Testis (tissue), 3 donors: ENCODE measurements around the gene ACYP1. TPM values are rescaled to one million over a fixed set of nuclear protein-coding genes. Genes with fewer than 3 reads are reported as not detected.
A peak's percentile ranks its signal among the peaks of the same experiment; 100 is the strongest.
"Not testable (repeated sequence)": the region's sequence is repeated elsewhere in the genome, so short reads cannot be mapped to it uniquely, and the experiment has no call there.

Source experiments
- DNase-seq: peaks from one replicate; pipeline ENCODE4 v3.0.0-alpha.2; 2019
- H3K27ac ChIP-seq, 2 donors: fragments of 200-600 bp; sonication (generic); one replicate each; pipeline ENCODE4 v1.5.1; 2019
- H3K27me3 ChIP-seq: fragments of 200-600 bp; sonication (generic); one replicate; pipeline ENCODE4 v1.5.1; 2019
- H3K36me3 ChIP-seq: fragments of 200-600 bp; sonication (generic); one replicate; pipeline ENCODE4 v1.5.1; 2017; ENCODE audit warnings: low read depth; ENCODE audit errors: missing control alignments
- H3K4me1 ChIP-seq: fragments of 200-600 bp; sonication (generic); one replicate; pipeline ENCODE4 v1.5.1; 2019
- H3K4me3 ChIP-seq, 2 donors: fragments of 200-600 bp; sonication (generic); one replicate each; pipeline ENCODE4 v1.5.1; 2017 to 2019
- H3K9me3 ChIP-seq: fragments of 200-600 bp; sonication (generic); one replicate; pipeline ENCODE4 v1.5.1; 2017
- POLR2A ChIP-seq: fragments of 450-650 bp; IDR thresholded peaks from one replicate; pipeline ENCODE4 v1.6.1; 2017; ENCODE audit warnings: antibody characterized with exemption, mild to moderate bottlenecking, moderate library complexity
- WGBS, 2 donors: methylation state at CpG; one replicate each; pipeline ENCODE4 v1.1.5; 2018; 5-methylcytosine and 5-hydroxymethylcytosine counted together
- intact Hi-C: fragments of 100-400 bp; cut with DNase I; formaldehyde crosslinking; loops from one replicate; pipeline ENCODE4 v1.15.1; 2023; ENCODE audit warnings: low total_unique reads
- polyA plus RNA-seq: library from polyadenylated mRNA; stranded (reverse); fragments of 350-450 nt; fragmentation: Illumina TruSeq; extraction: RNeasy Lipid Tissue Mini Kit (QIAGEN cat#74804); gene quantifications from one replicate; pipeline ENCODE4 v1.2.3, GENCODE V29; 2014; ENCODE audit warnings: low read depth, low replicate concordance; ENCODE audit not compliant: insufficient read depth
- total RNA-seq, 2 donors: library from RNA; depleted of rRNA; stranded (reverse); fragments of >200 nt; gene quantifications; one replicate each; pipeline ENCODE4 v1.2.3, GENCODE V29; 2016
- TF ChIP-seq, protein P1 (sequence below), 3 experiments: fragments of 450-650 bp in 2 of 3; fragments of 200-600 bp in 1 of 3; sonication (generic) in 1 of 3; IDR thresholded peaks; one replicate each; pipeline ENCODE4 v1.5.1; 2016 to 2019; ENCODE audit warnings: antibody characterized with exemption in 3 of 3, mild to moderate bottlenecking in 2 of 3, moderate library complexity in 1 of 3

ACYP1 gene
- total and polyA plus RNA-seq, 3 donors from 2014 or later: 20.1 to 38.8 (median 24.4) TPM

DNA sequence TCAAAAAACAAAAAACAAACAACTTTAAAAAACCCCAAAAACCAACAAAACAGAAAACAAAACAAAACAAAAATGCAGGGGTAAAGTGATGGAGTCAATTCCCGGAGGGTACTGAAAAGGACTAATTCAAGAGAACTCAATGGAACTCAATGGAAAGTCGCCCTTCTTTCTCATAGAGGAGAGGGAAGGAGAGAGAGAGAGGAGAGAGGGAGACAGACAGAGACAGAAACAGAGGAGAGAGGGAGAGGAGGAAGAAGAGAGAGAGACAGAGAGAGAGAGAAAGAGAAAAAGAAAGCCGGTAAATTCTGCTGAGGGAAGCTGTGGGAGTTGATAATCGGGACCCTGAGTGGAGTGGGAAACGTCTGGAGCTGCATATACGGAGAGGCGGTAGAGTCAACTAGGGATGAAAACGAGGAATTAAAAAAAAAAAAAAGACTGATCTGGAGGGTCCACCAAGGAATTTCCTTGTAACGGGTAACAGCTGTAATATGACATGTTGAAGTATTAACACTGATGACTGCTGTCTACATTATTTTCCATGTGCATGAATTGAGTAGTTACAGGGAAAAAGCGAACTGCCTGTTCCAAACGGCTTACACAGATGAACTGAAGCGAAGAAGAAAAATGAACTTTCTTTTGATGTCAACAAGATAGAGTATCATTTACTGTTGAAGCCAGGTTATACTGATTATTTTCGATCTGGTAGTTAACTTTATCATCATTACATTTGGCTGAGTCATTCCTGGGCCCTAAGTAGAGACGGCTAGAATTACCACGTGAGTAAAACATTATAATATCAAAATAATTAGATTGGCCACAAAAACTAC, 4.7 kb upstream of the ACYP1 start:
- TF ChIP-seq, protein P1, sequence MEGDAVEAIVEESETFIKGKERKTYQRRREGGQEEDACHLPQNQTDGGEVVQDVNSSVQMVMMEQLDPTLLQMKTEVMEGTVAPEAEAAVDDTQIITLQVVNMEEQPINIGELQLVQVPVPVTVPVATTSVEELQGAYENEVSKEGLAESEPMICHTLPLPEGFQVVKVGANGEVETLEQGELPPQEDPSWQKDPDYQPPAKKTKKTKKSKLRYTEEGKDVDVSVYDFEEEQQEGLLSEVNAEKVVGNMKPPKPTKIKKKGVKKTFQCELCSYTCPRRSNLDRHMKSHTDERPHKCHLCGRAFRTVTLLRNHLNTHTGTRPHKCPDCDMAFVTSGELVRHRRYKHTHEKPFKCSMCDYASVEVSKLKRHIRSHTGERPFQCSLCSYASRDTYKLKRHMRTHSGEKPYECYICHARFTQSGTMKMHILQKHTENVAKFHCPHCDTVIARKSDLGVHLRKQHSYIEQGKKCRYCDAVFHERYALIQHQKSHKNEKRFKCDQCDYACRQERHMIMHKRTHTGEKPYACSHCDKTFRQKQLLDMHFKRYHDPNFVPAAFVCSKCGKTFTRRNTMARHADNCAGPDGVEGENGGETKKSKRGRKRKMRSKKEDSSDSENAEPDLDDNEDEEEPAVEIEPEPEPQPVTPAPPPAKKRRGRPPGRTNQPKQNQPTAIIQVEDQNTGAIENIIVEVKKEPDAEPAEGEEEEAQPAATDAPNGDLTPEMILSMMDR (IDR thresholded peaks at IDR 0.05): no peak
- no peak for TF ChIP-seq POLR2A
- Histone ChIP-seq H3K9me3 (no peaks in the 10 kb centered on the region), H3K36me3 (no peaks in the 10 kb centered on the region), H3K27me3 (no peaks in the 10 kb centered on the region), H3K27ac (peak overlapping the region; percentile 78 to 81), H3K4me3 (peak overlapping the region; percentile 55 to 73), H3K4me1 (peaks cover 14% of the 10 kb centered on the region)
- intact Hi-C loops: loop anchor here (10.0 kb wide), 1 partner anchor 124 kb away; no protein-coding TSS in a partner anchor
- no peak for DNase-seq
- WGBS, 2 donors: 6 to 12% methylated on average over 15 of the region's 15 CpGs

DNA sequence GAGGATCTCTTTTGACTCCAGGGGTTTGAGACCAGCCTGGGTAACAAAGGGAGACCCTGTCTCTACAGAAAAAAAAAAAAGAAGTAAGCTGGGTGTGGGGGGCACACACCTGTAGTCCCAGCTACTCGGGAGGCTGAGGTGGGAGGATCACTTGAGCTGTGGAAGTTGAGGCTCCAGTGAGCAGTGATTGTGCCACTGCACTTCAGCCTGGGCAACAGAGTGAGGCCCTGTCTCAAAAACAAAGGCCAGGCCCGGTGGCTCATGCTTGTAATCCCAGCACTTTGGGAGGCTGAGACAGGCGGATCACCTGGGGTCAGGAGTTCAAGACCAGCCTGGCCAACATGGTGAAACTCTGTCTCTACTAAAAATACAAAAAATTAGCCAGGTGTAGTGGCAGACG, 3.9 kb upstream of the ACYP1 start:
- 59% methylated on average over 4 of the region's 4 CpGs for WGBS, 2 donors
- Histone ChIP-seq H3K4me1 (peaks cover 14% of the 10 kb centered on the region), H3K27ac (peak overlapping the region; percentile 78 to 81)
- H3K27me3 ChIP-seq, DNase-seq, H3K4me3 ChIP-seq, H3K9me3 ChIP-seq, H3K36me3 ChIP-seq: not testable (repeated sequence)
- intact Hi-C loops: loop anchor here (10.0 kb wide), 1 partner anchor 123 kb away; no protein-coding TSS in a partner anchor

DNA sequence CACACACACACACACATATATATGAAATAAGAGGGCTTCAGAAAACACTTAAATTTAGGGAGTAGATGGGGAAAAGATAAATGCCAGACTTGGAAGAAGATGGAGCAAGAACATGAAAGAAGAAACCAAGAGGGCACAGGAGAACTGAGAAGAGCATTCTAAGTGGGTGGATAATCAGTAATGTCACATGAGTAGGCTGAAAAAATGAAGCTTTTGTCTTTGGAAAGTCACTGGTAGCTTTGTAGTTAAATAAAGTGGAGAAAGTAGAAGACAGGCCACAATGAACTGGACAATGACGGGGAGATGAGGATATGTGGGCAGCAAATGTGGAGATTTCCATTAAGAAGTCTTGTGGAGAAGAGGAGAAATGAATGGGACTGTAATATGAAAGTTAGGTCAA, 3.4 kb upstream of the ACYP1 start:
- intact Hi-C loops: loop anchor here (10.0 kb wide), 1 partner anchor 122 kb away; no protein-coding TSS in a partner anchor
- H3K4me1 ChIP-seq: peaks cover 14% of the 10 kb centered on the region
- H3K27me3 ChIP-seq: no peaks in the 10 kb centered on the region
- 87 to 97% methylated on average over 1 of the region's 1 CpG for WGBS, 2 donors
- TF ChIP-seq POLR2A: no peak
- TF ChIP-seq, protein P1 (IDR thresholded peaks at IDR 0.05): no peak
- no peaks in the 10 kb centered on the region for H3K36me3 ChIP-seq
- no peaks in the 10 kb centered on the region for H3K9me3 ChIP-seq
- H3K4me3 ChIP-seq: no peak overlapping the region
- DNase-seq: no peak
- no peak overlapping the region for H3K27ac ChIP-seq

DNA sequence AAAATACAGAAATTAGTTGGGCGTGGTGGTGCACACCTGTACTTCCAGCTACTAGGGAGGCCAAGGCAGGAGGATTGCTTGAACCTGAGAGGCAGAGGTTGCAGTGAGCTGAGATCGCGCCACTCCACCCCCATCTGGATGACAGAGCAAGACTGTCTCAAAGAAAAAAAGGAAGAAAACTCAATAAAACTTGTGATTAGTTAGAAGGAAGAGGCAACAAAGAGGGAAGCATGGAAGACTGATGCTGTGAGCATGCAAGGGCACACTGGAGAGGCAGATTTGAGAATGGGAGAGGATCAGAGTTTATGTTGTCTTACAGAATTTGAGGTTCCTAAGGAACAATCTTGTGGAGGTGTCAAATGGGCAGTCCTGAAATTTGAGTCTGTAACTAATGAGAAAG, 2.9 kb upstream of the ACYP1 start:
- H3K9me3 ChIP-seq: no peaks in the 10 kb centered on the region
- H3K4me1 ChIP-seq: peaks cover 14% of the 10 kb centered on the region
- H3K36me3 ChIP-seq: no peaks in the 10 kb centered on the region
- WGBS, 2 donors: 97 to 98% methylated on average over 3 of the region's 3 CpGs
- TF ChIP-seq, protein P1 (IDR thresholded peaks at IDR 0.05): no peak
- TF ChIP-seq POLR2A: no peak
- H3K4me3 ChIP-seq: no peak overlapping the region
- DNase-seq: no peak
- intact Hi-C loops: loop anchor here (10.0 kb wide), 1 partner anchor 122 kb away; no protein-coding TSS in a partner anchor
- H3K27ac ChIP-seq: no peak overlapping the region
- H3K27me3 ChIP-seq: no peaks in the 10 kb centered on the region

DNA sequence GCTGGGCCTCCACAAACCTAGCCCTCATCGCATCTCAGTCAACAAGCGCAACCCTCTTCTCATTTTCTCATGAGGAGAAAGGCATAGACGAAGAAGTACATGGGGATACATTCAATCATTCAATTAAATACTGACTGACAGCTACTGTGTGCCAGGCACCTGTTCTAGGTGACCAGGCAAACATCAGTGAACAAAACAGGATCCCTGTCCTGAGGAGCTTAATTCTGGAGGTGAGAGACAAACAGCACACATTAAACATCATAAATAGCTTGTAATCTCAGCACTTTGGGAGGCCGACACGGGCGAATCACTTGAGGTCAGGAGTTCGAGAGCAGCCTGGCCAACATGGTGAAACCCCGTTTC, 362 bp upstream of the ACYP1 start:
- H3K27me3 ChIP-seq: no peaks in the 10 kb centered on the region
- no peaks in the 10 kb centered on the region for H3K9me3 ChIP-seq
- no peak for DNase-seq
- H3K27ac ChIP-seq: no peak overlapping the region
- intact Hi-C loops: loop anchor here (10.0 kb wide), 1 partner anchor 119 kb away; no protein-coding TSS in a partner anchor
- H3K4me3 ChIP-seq: peak overlapping the region; percentile 72 to 77
- no peak for TF ChIP-seq POLR2A
- peaks cover 8% of the 10 kb centered on the region for H3K4me1 ChIP-seq
- 47 to 57% methylated on average over 8 of the region's 8 CpGs for WGBS, 2 donors
- no peaks in the 10 kb centered on the region for H3K36me3 ChIP-seq
